ENCODE results near the gene RFXAP.
"Not testable (repeated sequence)": the region's sequence is repeated elsewhere in the genome, so short reads cannot be mapped to it uniquely, and the experiment has no call there.

RFXAP gene

DNA sequence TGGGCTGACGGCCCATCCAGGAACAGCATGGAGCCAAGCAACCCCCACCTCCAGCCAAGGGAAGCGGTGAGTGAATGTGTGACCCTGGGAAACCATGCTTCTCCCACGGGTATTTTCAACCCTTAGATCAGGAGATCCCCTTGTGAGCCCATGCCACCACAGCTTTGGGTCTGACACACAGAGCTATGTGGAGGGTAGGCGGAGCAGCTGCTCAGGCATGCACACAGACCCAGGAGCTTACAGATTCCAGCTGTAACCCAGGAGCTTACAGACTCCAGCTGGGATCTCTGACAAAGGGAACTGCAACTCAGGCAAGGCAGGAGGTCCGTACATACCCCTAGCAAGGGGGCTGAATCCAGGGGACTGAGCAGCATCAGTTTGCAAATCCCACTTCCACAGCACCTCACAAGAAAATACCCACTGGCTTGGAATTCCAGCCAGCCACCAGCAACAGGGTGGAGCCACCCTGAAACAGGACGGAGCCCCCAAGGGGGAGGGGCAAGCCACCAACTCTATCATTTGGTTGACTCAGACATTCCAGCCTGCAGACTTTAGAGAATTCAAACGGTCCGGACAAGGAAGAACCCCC, 40.8 kb upstream of the RFXAP start:
- H3K27ac ChIP-seq = no peak overlapping the region

DNA sequence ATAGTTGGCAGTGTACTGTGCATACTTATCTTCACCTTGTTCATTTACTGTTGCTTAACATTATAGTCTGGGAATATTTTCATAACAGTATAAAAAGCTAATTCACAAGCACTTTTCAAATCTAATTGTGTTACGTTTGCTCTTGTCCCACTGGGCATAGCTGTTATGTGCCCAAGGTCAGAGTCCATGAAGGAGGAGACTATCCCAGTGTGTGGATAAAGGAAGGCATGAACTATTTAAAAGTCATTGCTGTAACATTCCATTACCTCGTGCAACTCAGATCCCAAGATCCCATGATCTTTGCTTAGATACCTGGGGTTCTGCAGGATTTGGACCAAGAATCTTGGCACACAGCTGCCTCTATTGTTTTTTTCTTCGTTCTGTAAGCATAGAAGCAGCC, 35.1 kb upstream of the RFXAP start:
- H3K27ac ChIP-seq = no peak overlapping the region
- TF ChIP-seq, protein P1, sequence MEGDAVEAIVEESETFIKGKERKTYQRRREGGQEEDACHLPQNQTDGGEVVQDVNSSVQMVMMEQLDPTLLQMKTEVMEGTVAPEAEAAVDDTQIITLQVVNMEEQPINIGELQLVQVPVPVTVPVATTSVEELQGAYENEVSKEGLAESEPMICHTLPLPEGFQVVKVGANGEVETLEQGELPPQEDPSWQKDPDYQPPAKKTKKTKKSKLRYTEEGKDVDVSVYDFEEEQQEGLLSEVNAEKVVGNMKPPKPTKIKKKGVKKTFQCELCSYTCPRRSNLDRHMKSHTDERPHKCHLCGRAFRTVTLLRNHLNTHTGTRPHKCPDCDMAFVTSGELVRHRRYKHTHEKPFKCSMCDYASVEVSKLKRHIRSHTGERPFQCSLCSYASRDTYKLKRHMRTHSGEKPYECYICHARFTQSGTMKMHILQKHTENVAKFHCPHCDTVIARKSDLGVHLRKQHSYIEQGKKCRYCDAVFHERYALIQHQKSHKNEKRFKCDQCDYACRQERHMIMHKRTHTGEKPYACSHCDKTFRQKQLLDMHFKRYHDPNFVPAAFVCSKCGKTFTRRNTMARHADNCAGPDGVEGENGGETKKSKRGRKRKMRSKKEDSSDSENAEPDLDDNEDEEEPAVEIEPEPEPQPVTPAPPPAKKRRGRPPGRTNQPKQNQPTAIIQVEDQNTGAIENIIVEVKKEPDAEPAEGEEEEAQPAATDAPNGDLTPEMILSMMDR (conservative IDR thresholded peaks at IDR 0.05) = no peak
- TF ChIP-seq ZFX (IDR thresholded peaks at IDR 0.05) = no peak

More for the DNA sequence above, 40.8 kb upstream of the RFXAP start:
- TF ChIP-seq, protein P1 (conservative IDR thresholded peaks at IDR 0.05) = no peak
- TF ChIP-seq ZFX (IDR thresholded peaks at IDR 0.05) = no peak

DNA sequence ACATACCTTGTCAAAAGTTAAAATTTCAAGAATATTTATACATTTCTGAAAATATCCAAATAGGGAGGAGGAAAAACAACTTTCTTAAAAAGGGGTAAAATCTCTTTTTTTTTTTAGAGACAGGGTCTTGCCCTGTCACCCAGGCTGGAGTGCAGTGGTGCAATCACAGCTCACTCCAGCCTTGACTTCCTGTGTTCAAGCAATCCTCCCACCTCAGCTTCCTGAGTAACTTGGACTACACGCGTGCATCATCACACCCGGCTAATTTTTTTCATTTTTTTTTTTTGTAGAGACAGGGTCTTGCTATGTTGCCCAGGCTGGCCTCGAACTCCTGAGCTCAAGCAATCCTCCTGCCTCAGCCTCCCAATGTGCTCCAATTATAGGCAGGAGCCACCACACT, 32.8 kb upstream of the RFXAP start:
- not testable (repeated sequence) for H3K27ac ChIP-seq

DNA sequence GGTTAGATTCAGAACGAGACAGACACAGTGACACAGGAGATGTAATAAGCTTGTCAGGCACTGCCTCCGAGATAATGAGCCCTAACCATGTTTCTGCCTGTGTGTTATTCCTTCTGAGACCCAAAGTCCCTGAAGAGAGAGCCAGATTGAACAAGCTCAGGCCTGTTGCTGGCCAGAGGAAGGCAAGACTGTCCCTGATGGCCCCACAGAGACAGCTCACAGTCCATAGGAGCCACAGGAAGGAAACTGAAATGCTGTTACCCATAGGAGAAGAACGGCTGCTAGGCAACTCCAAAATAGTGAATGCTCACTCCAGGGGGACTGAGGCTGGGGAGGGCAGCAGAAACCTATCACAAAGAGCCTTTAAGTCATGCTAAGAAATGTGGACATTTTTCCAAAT, 31.8 kb upstream of the RFXAP start:
- no peak overlapping the region for H3K27ac ChIP-seq
- TF ChIP-seq, protein P1 (conservative IDR thresholded peaks at IDR 0.05) = no peak
- no peak for TF ChIP-seq ZFX (IDR thresholded peaks at IDR 0.05)

DNA sequence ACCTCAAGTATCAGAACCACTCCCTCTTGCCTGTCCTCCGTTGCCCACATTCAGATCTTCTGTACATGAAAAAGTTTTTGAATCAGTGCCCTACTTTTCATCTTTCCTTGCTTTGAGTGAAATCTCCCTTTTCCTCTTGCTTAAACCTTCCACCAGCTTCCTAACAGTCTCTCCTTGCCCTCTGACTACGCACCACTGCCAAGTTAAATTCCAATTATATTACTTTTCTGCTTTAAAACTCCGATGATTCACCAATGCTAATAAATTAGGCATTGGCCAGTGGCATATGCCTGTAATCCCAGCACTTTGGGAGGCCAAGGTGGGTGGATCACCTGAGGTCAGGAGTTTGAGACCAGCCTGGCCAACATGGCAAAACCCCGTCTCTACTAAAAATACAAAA, 30.7 kb upstream of the RFXAP start:
- no peak overlapping the region for H3K27ac ChIP-seq
- TF ChIP-seq ZFX (IDR thresholded peaks at IDR 0.05) = no peak
- TF ChIP-seq, protein P1 (conservative IDR thresholded peaks at IDR 0.05) = no peak

DNA sequence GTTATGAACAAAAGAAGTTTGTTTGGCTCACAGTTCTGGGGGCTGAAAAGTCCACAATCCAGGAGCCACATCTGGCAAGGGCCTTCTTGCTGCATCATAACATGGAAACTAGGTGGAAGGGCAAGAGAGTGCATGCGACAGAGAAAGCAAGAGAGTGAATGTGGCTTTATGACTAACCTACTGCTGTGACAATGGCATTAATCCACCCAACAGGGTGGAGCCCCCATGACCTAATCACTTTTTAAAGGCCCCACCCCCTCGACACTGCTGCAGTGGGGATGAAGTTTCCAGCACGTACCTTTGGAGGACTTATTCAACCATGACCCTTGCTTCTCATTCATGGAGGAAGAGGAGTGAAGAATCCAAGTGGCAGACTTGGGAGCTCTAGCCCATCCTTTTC, 30.0 kb upstream of the RFXAP start:
- TF ChIP-seq ZFX (IDR thresholded peaks at IDR 0.05) = no peak
- TF ChIP-seq, protein P1 (conservative IDR thresholded peaks at IDR 0.05) = no peak
- H3K27ac ChIP-seq = no peak overlapping the region

DNA sequence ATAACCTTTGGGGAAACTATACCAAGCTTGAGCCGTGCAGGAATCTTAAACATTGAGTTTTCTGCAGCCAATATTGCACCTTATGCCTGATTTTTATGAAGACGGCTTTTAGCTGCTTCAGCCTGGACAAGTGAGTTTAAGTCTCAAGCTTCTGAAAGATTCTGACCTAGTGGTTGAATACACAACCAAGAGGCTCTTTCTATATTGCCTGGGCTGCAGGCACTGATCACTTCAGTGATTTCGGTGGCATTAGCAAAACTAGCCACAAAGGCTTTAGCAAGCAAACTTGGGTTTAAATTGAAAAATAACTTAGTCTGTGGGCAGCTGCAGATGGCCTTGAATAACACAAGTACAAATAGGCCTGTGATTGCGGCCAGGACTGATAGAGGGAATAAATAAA, 29.3 kb upstream of the RFXAP start:
- TF ChIP-seq ZFX (IDR thresholded peaks at IDR 0.05) = no peak
- TF ChIP-seq, protein P1 (conservative IDR thresholded peaks at IDR 0.05) = no peak
- H3K27ac ChIP-seq = no peak overlapping the region

DNA sequence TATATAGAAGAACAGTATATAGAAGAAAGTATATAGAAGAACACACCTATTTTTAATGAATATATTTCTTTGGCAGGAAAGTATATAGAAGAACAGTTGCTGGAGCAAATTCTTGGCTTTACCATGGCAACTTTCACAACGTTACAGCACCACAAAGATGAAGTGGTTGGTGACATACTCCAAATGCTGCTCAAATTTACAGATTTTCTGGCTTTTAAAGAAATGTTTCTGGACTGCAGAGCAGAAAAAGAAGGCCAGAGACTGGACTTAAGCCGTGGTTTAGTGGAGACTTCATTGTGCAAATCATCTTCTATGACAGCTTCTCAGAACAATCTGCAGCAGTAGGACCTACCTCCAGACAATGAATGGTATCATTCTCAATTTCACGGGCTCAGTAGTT, 24.3 kb upstream of the RFXAP start:
- TF ChIP-seq, protein P1 (conservative IDR thresholded peaks at IDR 0.05) = no peak
- TF ChIP-seq ZFX (IDR thresholded peaks at IDR 0.05) = no peak
- no peak overlapping the region for H3K27ac ChIP-seq
